ENCODE results near the gene THRB. TPM values are rescaled to one million over a fixed set of nuclear protein-coding genes. Genes with fewer than 3 reads are reported as not detected.

Gene THRB
- total RNA-seq, 1 donor from 2014 or later: 0.34 TPM

- no peak for DNase-seq
Observed at GRCh38 chr3:24086617-24087404, 407.8 kb downstream of the THRB start.

- DNase-seq: no peak
Observed at GRCh38 chr3:24086206-24086605, 408.4 kb downstream of the THRB start.

GRCh38 chr3:24072193-24072592 is 422.5 kb downstream of the THRB start:
- no peak for DNase-seq

- DNase-seq: no peak
Observed at GRCh38 chr3:24069045-24069444, 425.6 kb downstream of the THRB start.

- DNase-seq: no peak
Observed at GRCh38 chr3:24067483-24067882, 427.2 kb downstream of the THRB start.

Measured in dermis blood vessel endothelial cell (primary cell).